ENCODE measurements around the gene DLK1.

Gene DLK1

GRCh38 chr14:100754020-100754419 lies 27.3 kb downstream of the DLK1 start:
- Histone ChIP-seq H3K4me3 (ENCODE audit: low read length) (no peak overlapping the region), H3K9ac (ENCODE audit: low read depth, low read length) (no peak overlapping the region), H3K27ac (ENCODE audit: low read length) (no peak overlapping the region), H3K36me3 (ENCODE audit: insufficient read depth, low read depth, low read length) (no peaks in the 10 kb centered on the region), H3K27me3 (ENCODE audit: insufficient read depth, low read length) (no peaks in the 10 kb centered on the region), H3K4me1 (ENCODE audit: insufficient read depth, low read length) (no peaks in the 10 kb centered on the region), H3K9me3 (ENCODE audit: insufficient read depth, low read depth, low read length) (no peaks in the 10 kb centered on the region)

GRCh38 chr14:100755649-100756048 lies 29.0 kb downstream of the DLK1 start:
- Histone ChIP-seq H3K36me3 (ENCODE audit: insufficient read depth, low read depth, low read length) (no peaks in the 10 kb centered on the region), H3K9ac (ENCODE audit: low read depth, low read length) (no peak overlapping the region), H3K27me3 (ENCODE audit: insufficient read depth, low read length) (no peaks in the 10 kb centered on the region), H3K27ac (ENCODE audit: low read length) (no peak overlapping the region), H3K9me3 (ENCODE audit: insufficient read depth, low read depth, low read length) (no peaks in the 10 kb centered on the region), H3K4me3 (ENCODE audit: low read length) (no peak overlapping the region), H3K4me1 (ENCODE audit: insufficient read depth, low read length) (no peaks in the 10 kb centered on the region)

GRCh38 chr14:100761481-100761880 lies 34.8 kb downstream of the DLK1 start:
- Histone ChIP-seq H3K4me3 (ENCODE audit: low read length) (no peak overlapping the region), H3K9ac (ENCODE audit: low read depth, low read length) (no peak overlapping the region), H3K4me1 (ENCODE audit: insufficient read depth, low read length) (no peaks in the 10 kb centered on the region), H3K36me3 (ENCODE audit: insufficient read depth, low read depth, low read length) (no peaks in the 10 kb centered on the region), H3K27me3 (ENCODE audit: insufficient read depth, low read length) (no peaks in the 10 kb centered on the region), H3K27ac (ENCODE audit: low read length) (no peak overlapping the region), H3K9me3 (ENCODE audit: insufficient read depth, low read depth, low read length) (no peaks in the 10 kb centered on the region)

GRCh38 chr14:100762089-100762515 lies 35.4 kb downstream of the DLK1 start:
- no peak overlapping the region for H3K4me3 ChIP-seq (ENCODE audit: low read length)
- H3K27ac ChIP-seq (ENCODE audit: low read length) = no peak overlapping the region
- no peaks in the 10 kb centered on the region for H3K9me3 ChIP-seq (ENCODE audit: insufficient read depth, low read depth, low read length)
- H3K9ac ChIP-seq (ENCODE audit: low read depth, low read length) = no peak overlapping the region
- no peaks in the 10 kb centered on the region for H3K27me3 ChIP-seq (ENCODE audit: insufficient read depth, low read length)
- no peaks in the 10 kb centered on the region for H3K36me3 ChIP-seq (ENCODE audit: insufficient read depth, low read depth, low read length)
- H3K4me1 ChIP-seq (ENCODE audit: insufficient read depth, low read length) = no peaks in the 10 kb centered on the region

- Histone ChIP-seq H3K27me3 (ENCODE audit: insufficient read depth, low read length) (no peaks in the 10 kb centered on the region), H3K4me1 (ENCODE audit: insufficient read depth, low read length) (no peaks in the 10 kb centered on the region), H3K9ac (ENCODE audit: low read depth, low read length) (no peak overlapping the region), H3K4me3 (ENCODE audit: low read length) (no peak overlapping the region), H3K27ac (ENCODE audit: low read length) (no peak overlapping the region), H3K36me3 (ENCODE audit: insufficient read depth, low read depth, low read length) (no peaks in the 10 kb centered on the region), H3K9me3 (ENCODE audit: insufficient read depth, low read depth, low read length) (no peaks in the 10 kb centered on the region)
Observed at GRCh38 chr14:100762901-100763300, 36.2 kb downstream of the DLK1 start.

GRCh38 chr14:100764471-100765115 lies 37.9 kb downstream of the DLK1 start:
- Histone ChIP-seq H3K9ac (ENCODE audit: low read depth, low read length) (no peak overlapping the region), H3K27ac (ENCODE audit: low read length) (no peak overlapping the region), H3K9me3 (ENCODE audit: insufficient read depth, low read depth, low read length) (no peaks in the 10 kb centered on the region), H3K4me1 (ENCODE audit: insufficient read depth, low read length) (no peaks in the 10 kb centered on the region), H3K36me3 (ENCODE audit: insufficient read depth, low read depth, low read length) (no peaks in the 10 kb centered on the region), H3K4me3 (ENCODE audit: low read length) (no peak overlapping the region), H3K27me3 (ENCODE audit: insufficient read depth, low read length) (no peaks in the 10 kb centered on the region)

DNA sequence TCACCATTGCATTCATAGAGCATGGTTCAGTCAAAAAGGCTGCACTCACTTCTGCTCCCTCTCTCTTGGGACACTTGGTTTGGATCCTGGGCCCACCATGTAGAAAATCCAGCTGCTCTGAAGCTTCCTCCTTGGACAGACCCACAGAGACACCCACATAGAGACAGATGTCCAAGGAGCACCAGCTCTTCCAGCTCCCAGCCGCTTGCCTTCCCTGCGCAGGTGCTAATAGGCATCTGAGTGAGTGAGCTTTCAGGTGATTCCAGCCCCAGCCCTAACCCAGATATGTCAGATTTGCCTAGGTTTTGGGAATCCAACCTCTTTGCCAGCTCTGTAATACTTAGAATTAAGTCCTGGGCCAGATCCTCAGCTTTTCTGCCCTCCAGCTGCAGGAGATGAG lies 38.6 kb downstream of the DLK1 start:
- Histone ChIP-seq H3K9me3 (ENCODE audit: insufficient read depth, low read depth, low read length) (no peaks in the 10 kb centered on the region), H3K36me3 (ENCODE audit: insufficient read depth, low read depth, low read length) (no peaks in the 10 kb centered on the region), H3K27ac (ENCODE audit: low read length) (no peak overlapping the region), H3K4me1 (ENCODE audit: insufficient read depth, low read length) (no peaks in the 10 kb centered on the region), H3K27me3 (ENCODE audit: insufficient read depth, low read length) (no peaks in the 10 kb centered on the region), H3K4me3 (ENCODE audit: low read length) (no peak overlapping the region), H3K9ac (ENCODE audit: low read depth, low read length) (no peak overlapping the region)

DNA sequence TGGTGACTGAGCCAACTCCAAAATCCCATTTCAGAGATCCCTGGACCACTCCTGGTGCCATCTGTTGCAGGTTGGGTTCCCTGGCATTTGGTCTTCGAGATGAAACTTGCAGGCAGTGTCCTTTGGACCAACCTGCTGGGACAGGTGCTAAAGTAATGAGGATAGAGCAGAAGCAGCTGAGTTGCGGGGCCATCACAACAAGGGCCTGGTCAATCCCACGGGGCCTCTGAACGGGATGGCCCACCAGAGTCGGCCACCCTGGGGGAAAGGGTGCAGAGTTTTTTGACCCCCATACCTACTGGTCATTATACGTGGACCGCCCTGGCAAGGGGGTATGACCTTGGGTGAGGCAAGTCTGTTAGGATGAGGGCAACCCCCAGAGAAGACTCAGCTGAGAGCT lies 39.3 kb downstream of the DLK1 start:
- Histone ChIP-seq H3K4me3 (ENCODE audit: low read length) (no peak overlapping the region), H3K4me1 (ENCODE audit: insufficient read depth, low read length) (no peaks in the 10 kb centered on the region), H3K27ac (ENCODE audit: low read length) (no peak overlapping the region), H3K36me3 (ENCODE audit: insufficient read depth, low read depth, low read length) (no peaks in the 10 kb centered on the region), H3K9me3 (ENCODE audit: insufficient read depth, low read depth, low read length) (peaks cover 3% of the 10 kb centered on the region), H3K9ac (ENCODE audit: low read depth, low read length) (no peak overlapping the region), H3K27me3 (ENCODE audit: insufficient read depth, low read length) (no peaks in the 10 kb centered on the region)

DNA sequence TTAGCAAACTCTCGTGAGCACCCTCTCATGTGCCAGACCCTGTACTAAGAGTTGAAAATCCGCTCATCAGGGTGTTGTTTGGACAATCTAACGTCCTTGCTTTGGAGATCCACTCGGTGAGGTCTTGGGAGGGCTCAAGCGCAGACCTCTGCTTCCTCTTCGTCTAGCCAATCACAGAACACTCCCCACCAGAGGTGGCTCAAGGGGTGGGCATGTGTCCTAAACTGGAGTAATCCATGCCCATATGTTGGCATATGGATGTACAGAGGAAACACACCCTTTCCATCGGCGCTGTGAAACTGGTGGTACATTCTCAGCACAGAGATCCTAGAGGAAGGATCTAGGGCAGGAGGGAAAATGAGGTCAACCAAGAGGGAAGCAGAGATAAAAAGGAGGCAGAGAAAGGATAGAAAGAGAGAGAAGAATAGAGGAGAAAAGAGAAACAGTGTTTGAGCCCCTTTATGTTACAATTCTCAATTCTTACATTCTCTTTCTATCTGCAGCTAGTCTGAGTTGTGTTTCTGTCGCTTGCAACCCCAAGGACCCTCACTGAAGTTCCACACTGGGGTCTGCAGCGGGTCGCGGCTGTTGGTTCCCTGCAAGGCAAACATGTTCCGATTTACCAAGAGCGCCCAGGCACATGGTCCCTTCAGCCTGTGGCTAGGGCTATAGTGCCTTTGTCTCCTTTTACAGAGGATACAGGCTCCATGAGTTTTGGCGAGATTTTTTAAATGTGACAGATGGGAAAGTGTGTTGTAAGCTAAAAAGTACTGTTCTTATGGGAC lies 40.5 kb downstream of the DLK1 start:
- Histone ChIP-seq H3K27ac (ENCODE audit: low read length) (no peak overlapping the region), H3K9ac (ENCODE audit: low read depth, low read length) (no peak overlapping the region), H3K27me3 (ENCODE audit: insufficient read depth, low read length) (no peaks in the 10 kb centered on the region), H3K4me1 (ENCODE audit: insufficient read depth, low read length) (no peaks in the 10 kb centered on the region), H3K36me3 (ENCODE audit: insufficient read depth, low read depth, low read length) (no peaks in the 10 kb centered on the region), H3K9me3 (ENCODE audit: insufficient read depth, low read depth, low read length) (peaks cover 9% of the 10 kb centered on the region), H3K4me3 (ENCODE audit: low read length) (no peak overlapping the region)

DNA sequence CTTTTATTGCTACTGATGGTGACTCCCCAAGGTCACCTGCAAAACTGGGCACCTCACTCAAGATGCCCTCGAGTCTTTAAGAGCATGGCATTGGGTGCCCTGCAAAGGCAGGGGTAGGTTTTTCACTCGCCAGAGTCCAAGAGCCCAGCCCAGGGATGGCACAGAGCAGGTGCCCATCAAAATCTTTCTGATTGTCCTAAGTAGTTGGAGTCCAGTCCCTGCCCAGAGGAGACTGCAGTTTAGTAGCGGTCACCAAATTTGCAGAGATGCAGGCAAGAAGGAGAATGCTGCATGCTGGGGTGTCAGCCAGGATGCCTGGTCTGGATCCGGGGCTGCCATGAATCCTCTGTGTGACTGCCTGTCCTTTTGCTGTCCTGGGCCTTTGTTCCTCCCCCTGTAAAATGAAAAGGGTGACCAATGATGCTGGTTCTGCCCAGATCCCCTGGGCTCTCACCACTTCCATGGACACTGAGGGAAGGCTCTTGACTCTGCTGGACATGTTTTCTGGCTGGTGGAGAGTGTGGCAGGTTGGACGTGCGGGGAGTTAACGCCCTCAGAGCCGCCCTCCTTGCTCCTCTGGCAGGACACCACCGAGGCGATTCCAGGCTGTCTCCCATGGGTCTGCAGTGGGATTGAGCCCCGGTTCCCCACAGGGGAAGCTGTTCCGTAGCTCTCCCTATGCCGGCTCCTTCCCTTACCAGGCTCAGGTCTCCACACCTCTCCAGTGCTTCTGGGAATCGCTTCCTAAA lies 41.3 kb downstream of the DLK1 start:
- no peak overlapping the region for H3K9ac ChIP-seq (ENCODE audit: low read depth, low read length)
- H3K4me3 ChIP-seq (ENCODE audit: low read length) = no peak overlapping the region
- H3K4me1 ChIP-seq (ENCODE audit: insufficient read depth, low read length) = no peaks in the 10 kb centered on the region
- no peaks in the 10 kb centered on the region for H3K36me3 ChIP-seq (ENCODE audit: insufficient read depth, low read depth, low read length)
- no peaks in the 10 kb centered on the region for H3K27me3 ChIP-seq (ENCODE audit: insufficient read depth, low read length)
- H3K27ac ChIP-seq (ENCODE audit: low read length) = no peak overlapping the region
- peaks cover 9% of the 10 kb centered on the region for H3K9me3 ChIP-seq (ENCODE audit: insufficient read depth, low read depth, low read length)

- no peak overlapping the region for H3K9ac ChIP-seq (ENCODE audit: low read depth, low read length)
- no peaks in the 10 kb centered on the region for H3K36me3 ChIP-seq (ENCODE audit: insufficient read depth, low read depth, low read length)
- H3K27me3 ChIP-seq (ENCODE audit: insufficient read depth, low read length) = no peaks in the 10 kb centered on the region
- no peak overlapping the region for H3K4me3 ChIP-seq (ENCODE audit: low read length)
- no peaks in the 10 kb centered on the region for H3K4me1 ChIP-seq (ENCODE audit: insufficient read depth, low read length)
- H3K27ac ChIP-seq (ENCODE audit: low read length) = no peak overlapping the region
- peaks cover 9% of the 10 kb centered on the region for H3K9me3 ChIP-seq (ENCODE audit: insufficient read depth, low read depth, low read length)
Observed at GRCh38 chr14:100769035-100769939, 42.6 kb downstream of the DLK1 start.

Measured in iPS-20b (cell line).